Peyer's patch (tissue), 4 donors: ENCODE data around the gene RABGAP1. TPM values are rescaled to one million over a fixed set of nuclear protein-coding genes. Genes with fewer than 3 reads are reported as not detected.

ENCODE experiments used
- DNase-seq, 3 donors: peaks; one replicate each; pipeline ENCODE4 v3.0.0-alpha.2; 2017 to 2019
- H3K27ac ChIP-seq, 4 donors: fragments of 200-600 bp; sonication (generic); one replicate each; pipeline ENCODE4 v1.5.1; 2016 to 2019
- H3K27me3 ChIP-seq, 2 donors: fragments of 200-600 bp; sonication (generic); one replicate each; pipeline ENCODE4 v1.5.1; 2019
- H3K36me3 ChIP-seq, 3 donors: fragments of 200-600 bp; sonication (generic); one replicate each; pipeline ENCODE4 v1.5.1; 2016 to 2019
- H3K4me1 ChIP-seq, 4 donors: fragments of 200-600 bp; sonication (generic); one replicate each; pipeline ENCODE4 v1.5.1; 2016 to 2019
- H3K4me3 ChIP-seq, 4 donors: fragments of 200-600 bp; sonication (generic); 1 replicate in 3 of 4; 2 replicates in 1 of 4; pipeline ENCODE4 v1.5.1; 2016 to 2019; ENCODE audit warnings: mild to moderate bottlenecking in 1 of 4
- H3K9me3 ChIP-seq, 4 donors: fragments of 200-600 bp; sonication (generic); one replicate each; pipeline ENCODE4 v1.5.1; 2016 to 2019; ENCODE audit warnings: mild to moderate bottlenecking in 1 of 4
- POLR2A ChIP-seq, 2 donors: fragments of 450-650 bp; IDR thresholded peaks; one replicate each; pipeline ENCODE4 v1.5.1; 2017; ENCODE audit warnings: antibody characterized with exemption in 2 of 2, mild to moderate bottlenecking in 2 of 2, moderate library complexity in 2 of 2
- total RNA-seq, 4 donors: library from RNA; depleted of rRNA; stranded (reverse); fragments of >200 nt; gene quantifications; one replicate each; pipeline ENCODE4 v1.1.0, GENCODE V29; 2016
- TF ChIP-seq, protein P1 (sequence below), 6 experiments: fragments of 450-650 bp in 4 of 6; fragments of 200-600 bp in 2 of 6; sonication (generic) in 1 of 6; IDR thresholded peaks; one replicate each; pipeline ENCODE4 v1.5.1; 2017 to 2019; ENCODE audit warnings: antibody characterized with exemption in 6 of 6, mild to moderate bottlenecking in 3 of 6, moderate library complexity in 1 of 6

Gene RABGAP1
- total RNA-seq, 4 donors from 2014 or later, result 45.0 to 92.4 (median 49.7) TPM

DNA sequence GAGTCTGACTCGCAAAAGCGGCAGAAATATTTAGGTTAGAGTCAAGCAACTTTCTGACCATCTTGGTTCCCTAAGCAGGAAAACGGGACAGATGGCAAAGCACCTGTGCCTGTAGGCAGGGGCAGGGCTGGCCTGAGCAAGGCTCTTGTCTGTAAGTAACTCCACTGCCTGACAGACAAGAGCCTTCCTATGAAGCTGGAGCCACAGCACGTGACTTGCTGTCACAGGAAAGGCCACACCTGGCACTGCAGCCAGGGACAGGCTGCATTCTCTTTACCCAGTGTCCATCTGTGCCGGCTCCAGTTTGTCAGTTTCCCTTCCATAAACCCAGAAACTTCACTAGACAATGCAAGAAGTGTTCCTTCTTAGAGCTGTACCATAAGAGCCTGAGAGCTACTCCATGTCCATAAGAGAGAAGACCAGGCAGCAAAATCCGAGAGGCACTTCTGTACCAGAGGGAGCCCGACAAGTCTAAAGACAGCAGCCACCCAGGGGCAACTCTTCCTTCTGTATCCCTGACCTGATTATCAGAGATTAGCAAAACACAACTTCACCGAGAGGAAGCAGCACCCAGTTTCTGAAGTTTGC, 170.7 kb downstream of the RABGAP1 start:
- peaks cover 0 to 22% (median 0%) of the 10 kb centered on the region in 4 donors for H3K4me1 ChIP-seq
- H3K36me3 ChIP-seq, result peaks cover 0 to 35% (median 0%) of the 10 kb centered on the region in 3 donors
- no peak overlapping the region for H3K4me3 ChIP-seq
- TF ChIP-seq, protein P1, sequence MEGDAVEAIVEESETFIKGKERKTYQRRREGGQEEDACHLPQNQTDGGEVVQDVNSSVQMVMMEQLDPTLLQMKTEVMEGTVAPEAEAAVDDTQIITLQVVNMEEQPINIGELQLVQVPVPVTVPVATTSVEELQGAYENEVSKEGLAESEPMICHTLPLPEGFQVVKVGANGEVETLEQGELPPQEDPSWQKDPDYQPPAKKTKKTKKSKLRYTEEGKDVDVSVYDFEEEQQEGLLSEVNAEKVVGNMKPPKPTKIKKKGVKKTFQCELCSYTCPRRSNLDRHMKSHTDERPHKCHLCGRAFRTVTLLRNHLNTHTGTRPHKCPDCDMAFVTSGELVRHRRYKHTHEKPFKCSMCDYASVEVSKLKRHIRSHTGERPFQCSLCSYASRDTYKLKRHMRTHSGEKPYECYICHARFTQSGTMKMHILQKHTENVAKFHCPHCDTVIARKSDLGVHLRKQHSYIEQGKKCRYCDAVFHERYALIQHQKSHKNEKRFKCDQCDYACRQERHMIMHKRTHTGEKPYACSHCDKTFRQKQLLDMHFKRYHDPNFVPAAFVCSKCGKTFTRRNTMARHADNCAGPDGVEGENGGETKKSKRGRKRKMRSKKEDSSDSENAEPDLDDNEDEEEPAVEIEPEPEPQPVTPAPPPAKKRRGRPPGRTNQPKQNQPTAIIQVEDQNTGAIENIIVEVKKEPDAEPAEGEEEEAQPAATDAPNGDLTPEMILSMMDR (IDR thresholded peaks at IDR 0.05), result peak in 1 of 6 experiments; percentile 7
- TF ChIP-seq POLR2A (IDR thresholded peaks at IDR 0.05), result no peak
- no peaks in the 10 kb centered on the region for H3K27me3 ChIP-seq
- peak overlapping the region in 2 of 4 donors; percentile 35 to 42 for H3K27ac ChIP-seq
- H3K9me3 ChIP-seq, result no peaks in the 10 kb centered on the region
- no peak for DNase-seq

DNA sequence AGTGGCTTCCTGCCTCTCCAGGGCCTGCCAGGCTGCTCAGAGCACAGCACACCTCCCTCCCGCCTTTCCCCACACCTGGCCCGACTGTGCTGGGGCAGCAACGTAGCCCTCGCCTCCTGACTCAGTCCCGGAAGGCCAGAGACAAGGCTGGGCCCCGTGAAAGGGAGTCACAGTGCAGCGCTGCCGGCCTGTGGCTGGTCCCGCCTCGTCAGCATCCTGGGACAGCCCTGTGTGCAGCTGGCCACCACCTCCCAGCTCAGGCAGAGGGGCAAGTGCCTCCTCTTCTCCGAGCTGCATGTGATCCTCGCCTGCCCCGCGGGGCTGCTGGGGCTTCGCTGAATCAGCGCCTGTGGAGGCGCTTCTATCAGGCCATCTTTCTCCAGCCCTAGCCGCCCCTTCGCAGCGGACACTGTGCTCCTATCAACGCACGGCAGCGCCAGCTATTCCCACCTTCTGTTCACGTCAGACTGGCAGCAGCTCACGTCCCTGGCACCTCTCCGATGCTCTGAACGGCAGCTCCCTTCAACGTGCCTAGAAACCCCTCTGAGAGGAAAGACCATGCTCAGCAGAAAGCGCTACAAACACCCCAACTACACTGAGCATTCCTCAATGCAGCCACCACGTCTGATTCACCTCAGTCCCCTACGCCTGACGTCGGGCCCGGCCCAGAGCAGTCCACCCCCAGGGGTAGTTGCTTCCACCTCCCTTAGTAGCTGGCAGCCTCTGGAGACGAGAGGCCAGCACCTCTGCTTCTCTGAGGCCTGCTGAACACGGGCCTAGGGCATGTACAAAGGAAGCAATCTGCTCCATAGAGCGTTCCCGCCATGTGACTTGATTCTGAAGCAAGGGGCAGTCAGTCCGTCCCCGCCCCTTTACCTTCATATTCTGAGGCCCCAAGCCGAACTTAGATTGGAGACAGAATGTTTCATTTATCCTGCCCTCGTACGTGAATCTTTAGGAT, 171.5 kb downstream of the RABGAP1 start:
- TF ChIP-seq POLR2A (IDR thresholded peaks at IDR 0.05), result no peak
- TF ChIP-seq, protein P1 (IDR thresholded peaks at IDR 0.05), result no peak
- DNase-seq, result no peak
- no peak overlapping the region for H3K4me3 ChIP-seq
- no peaks in the 10 kb centered on the region for H3K9me3 ChIP-seq
- peak overlapping the region in 2 of 4 donors; percentile 35 to 42 for H3K27ac ChIP-seq
- H3K27me3 ChIP-seq, result no peaks in the 10 kb centered on the region
- H3K36me3 ChIP-seq, result peaks cover 0 to 31% (median 0%) of the 10 kb centered on the region in 3 donors
- peaks cover 0 to 22% (median 0%) of the 10 kb centered on the region in 4 donors for H3K4me1 ChIP-seq

DNA sequence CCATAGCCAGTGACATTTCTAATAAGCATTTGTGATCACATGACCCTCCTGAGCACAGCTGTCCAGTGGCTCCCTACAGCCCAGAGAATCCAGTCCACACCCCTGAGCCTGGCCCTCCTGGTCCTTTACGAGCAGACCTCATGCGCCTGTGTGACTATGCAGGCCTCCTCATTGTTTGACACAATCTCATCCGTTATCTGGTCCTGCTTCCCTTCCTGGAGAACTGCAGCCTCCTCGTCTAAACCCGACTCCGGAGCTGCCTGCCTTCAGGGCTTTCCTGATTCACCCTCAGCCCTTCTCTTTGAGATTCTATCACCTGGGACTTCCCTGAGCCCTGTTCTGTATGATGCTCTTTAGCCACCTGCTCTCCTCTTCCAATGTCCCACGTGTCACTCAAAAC, 172.4 kb downstream of the RABGAP1 start:
- Histone ChIP-seq H3K36me3 (peaks cover 0 to 22% (median 0%) of the 10 kb centered on the region in 3 donors), H3K27me3 (no peaks in the 10 kb centered on the region), H3K4me3 (no peak overlapping the region), H3K4me1 (peaks cover 0 to 22% (median 0%) of the 10 kb centered on the region in 4 donors), H3K9me3 (no peaks in the 10 kb centered on the region), H3K27ac (no peak overlapping the region)
- DNase-seq, result no peak
- TF ChIP-seq, protein P1 (IDR thresholded peaks at IDR 0.05), result no peak
- no peak for TF ChIP-seq POLR2A (IDR thresholded peaks at IDR 0.05)

DNA sequence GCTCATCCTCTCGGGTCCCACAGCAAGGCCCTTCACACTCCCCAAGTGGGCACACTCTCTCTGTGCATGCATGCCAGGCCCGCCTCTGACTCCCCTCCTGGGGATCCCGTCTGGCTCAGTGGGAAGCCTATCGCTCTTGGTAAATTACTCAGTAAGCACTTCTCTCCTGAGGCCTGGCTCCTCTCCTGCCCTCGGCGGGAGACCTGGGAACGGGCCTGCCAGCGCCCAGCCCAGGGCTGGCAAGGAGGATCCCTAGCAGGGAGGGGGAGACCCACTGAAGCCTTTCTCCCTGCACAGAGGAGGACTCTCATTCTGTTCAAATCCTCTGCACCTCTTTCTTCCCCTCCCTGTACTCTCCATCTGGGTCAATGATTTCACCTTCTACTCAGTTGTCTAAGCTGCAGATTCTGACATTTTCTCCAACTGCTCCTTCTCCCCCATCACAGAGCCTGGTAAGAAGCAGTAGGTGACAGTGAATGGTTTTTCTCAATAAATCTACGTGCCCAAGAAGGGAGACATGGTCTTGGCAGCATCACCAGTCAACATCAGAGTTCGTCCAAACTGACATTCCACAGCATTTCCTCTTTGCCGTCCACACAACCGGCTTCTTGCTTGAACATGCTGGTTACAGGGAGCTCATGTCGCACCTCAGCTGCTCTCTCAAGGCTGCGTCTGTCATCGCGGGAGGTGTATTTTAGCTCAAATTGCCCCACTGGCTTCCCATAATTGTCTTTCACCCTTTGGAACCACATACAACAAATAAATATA, 174.5 kb downstream of the RABGAP1 start:
- Histone ChIP-seq H3K4me3 (no peak overlapping the region), H3K9me3 (no peaks in the 10 kb centered on the region), H3K36me3 (peaks cover 0 to 14% (median 0%) of the 10 kb centered on the region in 3 donors), H3K27me3 (no peaks in the 10 kb centered on the region), H3K4me1 (peaks cover 0 to 16% (median 0%) of the 10 kb centered on the region in 4 donors), H3K27ac (no peak overlapping the region)
- no peak for TF ChIP-seq POLR2A (IDR thresholded peaks at IDR 0.05)
- TF ChIP-seq, protein P1 (IDR thresholded peaks at IDR 0.05), result no peak
- DNase-seq, result no peak

DNA sequence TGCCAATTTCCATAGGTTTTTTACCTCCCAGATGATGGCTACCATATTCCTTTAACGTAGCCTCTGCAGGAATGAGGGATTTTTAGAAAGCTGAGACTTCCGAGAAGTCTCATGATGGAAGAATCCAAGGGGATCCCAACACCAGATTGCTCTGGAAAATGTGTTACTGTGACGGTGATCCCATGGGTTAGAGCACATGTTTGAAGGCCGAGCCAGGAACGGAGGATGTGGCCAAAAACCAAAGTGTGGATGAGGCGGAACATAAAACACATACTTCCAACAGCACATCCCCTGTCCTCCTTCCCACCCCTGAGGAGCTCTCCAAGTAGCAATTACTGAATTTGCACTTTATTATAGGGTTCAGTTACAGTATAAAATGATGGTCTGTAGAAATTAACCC, 175.2 kb downstream of the RABGAP1 start:
- no peak overlapping the region for H3K4me3 ChIP-seq
- no peak for DNase-seq
- no peaks in the 10 kb centered on the region for H3K9me3 ChIP-seq
- H3K36me3 ChIP-seq, result peaks cover 0 to 14% (median 0%) of the 10 kb centered on the region in 3 donors
- TF ChIP-seq, protein P1 (IDR thresholded peaks at IDR 0.05), result no peak
- TF ChIP-seq POLR2A (IDR thresholded peaks at IDR 0.05), result no peak
- H3K27me3 ChIP-seq, result no peaks in the 10 kb centered on the region
- H3K4me1 ChIP-seq, result peaks cover 0 to 14% (median 0%) of the 10 kb centered on the region in 4 donors
- H3K27ac ChIP-seq, result no peak overlapping the region
